ENCODE measurements around the gene TCEAL8.
"Not testable (repeated sequence)": the region's sequence is repeated elsewhere in the genome, so short reads cannot be mapped to it uniquely, and the experiment has no call there.

Gene TCEAL8
- total RNA-seq, result 16.8 to 43.6 (median 19.2) reads per million in 3 experiments

- DNase-seq, result peak; percentile 48
Measured at GRCh38 chrX:103254921-103255493, at the start of gene TCEAL8. TCEAL8 (minus strand) TSS chrX:103255155; CDS start chrX:103253979, 1,176 bp downstream.

GRCh38 chrX:103304705-103305104 is 49.8 kb upstream of the TCEAL8 start:
- no peak for DNase-seq

- DNase-seq, result no peak
Measured at GRCh38 chrX:103293118-103293517, 38.2 kb upstream of the TCEAL8 start.

GRCh38 chrX:103279624-103280023 is 24.7 kb upstream of the TCEAL8 start:
- DNase-seq, result no peak

GRCh38 chrX:103276581-103277002 is 21.6 kb upstream of the TCEAL8 start, which contains the start of gene TCEAL5:
TCEAL5 (minus strand) TSS chrX:103276750; CDS start chrX:103274563, 2,187 bp downstream.
- no peak for DNase-seq

GRCh38 chrX:103275947-103276567 is 21.1 kb upstream of the TCEAL8 start:
- DNase-seq, result no peak

- DNase-seq, result no peak
Measured at GRCh38 chrX:103274284-103274683, 19.3 kb upstream of the TCEAL8 start.

- DNase-seq, result no peak
Measured at GRCh38 chrX:103258275-103258674, 3.3 kb upstream of the TCEAL8 start.

- DNase-seq, result no peak
Measured at GRCh38 chrX:103256651-103257050, 1.7 kb upstream of the TCEAL8 start.

GRCh38 chrX:103254171-103254824 is 657 bp downstream of the TCEAL8 start:
- peak; percentile 6 for DNase-seq

- DNase-seq, result no peak
Measured at GRCh38 chrX:103253608-103254007, 1.3 kb downstream of the TCEAL8 start.

- DNase-seq, result no peak
Measured at GRCh38 chrX:103250977-103251376, 4.0 kb downstream of the TCEAL8 start.

- DNase-seq, result no peak
Measured at GRCh38 chrX:103249805-103250204, 5.2 kb downstream of the TCEAL8 start.

- no peak for DNase-seq
Measured at GRCh38 chrX:103248553-103248952, 6.4 kb downstream of the TCEAL8 start.

- no peak for DNase-seq
Measured at GRCh38 chrX:103240155-103240554, 14.8 kb downstream of the TCEAL8 start.

- no peak for DNase-seq
Measured at GRCh38 chrX:103236296-103236695, 18.7 kb downstream of the TCEAL8 start.

GRCh38 chrX:103235608-103236007 is 19.3 kb downstream of the TCEAL8 start:
- not testable (repeated sequence) for DNase-seq

- DNase-seq, result no peak
Measured at GRCh38 chrX:103234869-103235268, 20.1 kb downstream of the TCEAL8 start.

- no peak for DNase-seq
Measured at GRCh38 chrX:103233263-103233662, 21.7 kb downstream of the TCEAL8 start.

GRCh38 chrX:103225918-103226317 is 29.0 kb downstream of the TCEAL8 start:
- DNase-seq, result not testable (repeated sequence)

GRCh38 chrX:103220511-103221323 is 34.2 kb downstream of the TCEAL8 start:
- no peak for DNase-seq

- peak; percentile 16 for DNase-seq
Measured at GRCh38 chrX:103215425-103215991, 39.4 kb downstream of the TCEAL8 start.
